NB4 (cell line): Measurements from ENCODE around the gene GAGE10.

ENCODE experiments used
- DNase-seq: peaks from one replicate; pipeline ENCODE4 v3.0.0; 2010; ENCODE audit warnings: low read depth
- H3K4me3 ChIP-seq: one replicate; pipeline ENCODE4 v1.5.1; 2011; ENCODE audit warnings: mild to moderate bottlenecking, low read depth, low read length, moderate library complexity
- MYC ChIP-seq: IDR thresholded peaks from 2 replicates; pipeline ENCODE4 v1.6.1; 2011; ENCODE audit warnings: low read depth, low read length
- POLR2A ChIP-seq: IDR thresholded peaks from 2 replicates; pipeline ENCODE4 v1.6.1; 2011; ENCODE audit warnings: mild to moderate bottlenecking; ENCODE audit not compliant: insufficient read length; ENCODE audit errors: extremely low read depth
- TF ChIP-seq, protein P1 (sequence below): IDR thresholded peaks from 2 replicates; pipeline ENCODE4 v1.6.1; 2011; ENCODE audit warnings: low read depth, low read length
- TF ChIP-seq, protein P2 (sequence below): IDR thresholded peaks from one replicate; pipeline ENCODE4 v1.5.1; 2012; ENCODE audit warnings: low read depth, low read length

GAGE10 gene, protein sequence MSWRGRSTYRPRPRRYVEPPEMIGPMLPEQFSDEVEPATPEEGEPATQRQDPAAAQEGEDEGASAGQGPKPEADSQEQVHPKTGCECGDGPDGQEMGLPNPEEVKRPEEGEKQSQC

DNA sequence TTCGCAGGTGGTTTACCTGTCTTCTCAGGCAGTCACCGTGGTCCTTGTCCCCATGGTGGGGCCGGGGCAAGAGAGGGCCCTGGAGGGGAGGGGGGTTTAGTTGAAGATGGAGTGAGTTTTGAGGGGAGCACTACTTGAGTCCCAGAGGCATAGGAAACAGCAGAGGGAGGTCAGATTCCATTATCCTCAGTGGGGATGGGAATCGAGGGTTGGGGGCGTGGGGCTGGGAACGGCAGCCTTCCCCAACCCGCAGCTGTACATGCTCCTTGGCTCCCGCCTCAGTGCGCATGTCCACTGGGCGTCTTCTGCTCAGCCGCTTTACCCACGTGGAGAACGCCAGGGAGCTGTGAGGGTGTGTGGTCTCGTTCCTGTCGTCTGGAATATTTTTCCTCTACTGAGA lies at the start of gene GAGE10:
Gene GAGE10, plus strand, starts transcription at position 301 of the 400 bp plus-strand sequence. CDS start 1,214 bp downstream, outside the sequence.
- no peak for DNase-seq
- no peak for TF ChIP-seq POLR2A
- TF ChIP-seq, protein P1, sequence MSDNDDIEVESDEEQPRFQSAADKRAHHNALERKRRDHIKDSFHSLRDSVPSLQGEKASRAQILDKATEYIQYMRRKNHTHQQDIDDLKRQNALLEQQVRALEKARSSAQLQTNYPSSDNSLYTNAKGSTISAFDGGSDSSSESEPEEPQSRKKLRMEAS, result no peak
- no peak for TF ChIP-seq MYC
- TF ChIP-seq, protein P2, sequence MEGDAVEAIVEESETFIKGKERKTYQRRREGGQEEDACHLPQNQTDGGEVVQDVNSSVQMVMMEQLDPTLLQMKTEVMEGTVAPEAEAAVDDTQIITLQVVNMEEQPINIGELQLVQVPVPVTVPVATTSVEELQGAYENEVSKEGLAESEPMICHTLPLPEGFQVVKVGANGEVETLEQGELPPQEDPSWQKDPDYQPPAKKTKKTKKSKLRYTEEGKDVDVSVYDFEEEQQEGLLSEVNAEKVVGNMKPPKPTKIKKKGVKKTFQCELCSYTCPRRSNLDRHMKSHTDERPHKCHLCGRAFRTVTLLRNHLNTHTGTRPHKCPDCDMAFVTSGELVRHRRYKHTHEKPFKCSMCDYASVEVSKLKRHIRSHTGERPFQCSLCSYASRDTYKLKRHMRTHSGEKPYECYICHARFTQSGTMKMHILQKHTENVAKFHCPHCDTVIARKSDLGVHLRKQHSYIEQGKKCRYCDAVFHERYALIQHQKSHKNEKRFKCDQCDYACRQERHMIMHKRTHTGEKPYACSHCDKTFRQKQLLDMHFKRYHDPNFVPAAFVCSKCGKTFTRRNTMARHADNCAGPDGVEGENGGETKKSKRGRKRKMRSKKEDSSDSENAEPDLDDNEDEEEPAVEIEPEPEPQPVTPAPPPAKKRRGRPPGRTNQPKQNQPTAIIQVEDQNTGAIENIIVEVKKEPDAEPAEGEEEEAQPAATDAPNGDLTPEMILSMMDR, result no peak
- H3K4me3 ChIP-seq, result no peak within 1 kb of the TSS

DNA sequence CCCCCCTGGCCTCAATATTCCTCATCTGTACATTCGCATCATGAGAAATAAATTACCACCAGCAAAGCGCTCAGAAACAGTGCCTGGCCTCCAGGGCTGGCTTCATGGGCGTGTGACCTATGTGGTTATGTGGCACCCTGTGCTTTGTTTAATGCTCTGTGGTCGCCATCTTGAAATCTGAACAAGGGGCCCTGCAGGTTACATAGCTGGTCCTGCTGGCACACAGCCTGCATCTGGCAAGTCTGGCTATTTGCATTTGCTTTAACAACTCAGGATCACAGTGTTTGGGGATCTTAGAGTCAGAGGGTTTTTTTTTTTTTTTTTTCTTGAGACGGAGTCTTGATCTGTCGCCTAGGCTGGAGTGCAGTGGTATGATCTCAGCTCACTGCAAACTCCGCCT lies 48.8 kb upstream of the GAGE10 start:
- no peak overlapping the region for H3K4me3 ChIP-seq
- DNase-seq, result no peak
- TF ChIP-seq, protein P1, result no peak
- no peak for TF ChIP-seq POLR2A

DNA sequence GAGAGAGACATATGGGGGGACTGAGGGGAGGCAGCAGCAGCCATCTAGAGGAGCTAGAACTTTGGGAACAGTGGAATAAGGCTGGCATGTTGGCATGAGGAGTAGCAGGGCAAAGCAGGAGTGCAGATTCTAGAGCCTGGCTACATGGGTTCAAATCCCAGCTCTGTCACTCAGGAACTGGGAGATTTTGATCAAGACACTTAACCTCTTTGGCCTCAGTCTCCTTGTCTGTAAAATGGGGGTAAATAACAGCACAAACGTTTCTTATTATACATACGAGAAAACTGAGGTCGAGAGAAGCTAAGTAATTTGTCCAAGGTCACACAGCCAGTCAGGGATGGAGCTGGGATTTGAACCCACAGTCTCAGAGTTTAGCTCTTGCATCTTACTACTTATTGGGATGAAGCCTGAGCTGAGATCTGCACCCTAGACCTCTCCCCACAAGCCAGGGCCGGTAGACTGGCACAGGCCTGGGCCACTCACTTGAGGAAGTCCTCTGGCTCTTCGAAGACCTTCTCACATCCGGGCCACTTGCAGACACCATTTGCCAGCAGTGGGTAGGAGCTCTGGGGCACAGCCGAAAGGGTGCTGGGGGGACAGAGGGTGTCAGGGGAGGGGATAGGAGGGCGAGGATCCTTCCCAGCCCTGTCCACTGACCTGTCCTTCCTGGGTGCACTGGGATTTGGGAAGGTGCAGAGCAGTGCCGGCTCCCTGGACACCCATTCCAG lies 47.0 kb upstream of the GAGE10 start:
- no peak overlapping the region for H3K4me3 ChIP-seq
- TF ChIP-seq, protein P1, result no peak
- TF ChIP-seq POLR2A (no peak), MYC (no peak)
- TF ChIP-seq, protein P2, result no peak
- no peak for DNase-seq

DNA sequence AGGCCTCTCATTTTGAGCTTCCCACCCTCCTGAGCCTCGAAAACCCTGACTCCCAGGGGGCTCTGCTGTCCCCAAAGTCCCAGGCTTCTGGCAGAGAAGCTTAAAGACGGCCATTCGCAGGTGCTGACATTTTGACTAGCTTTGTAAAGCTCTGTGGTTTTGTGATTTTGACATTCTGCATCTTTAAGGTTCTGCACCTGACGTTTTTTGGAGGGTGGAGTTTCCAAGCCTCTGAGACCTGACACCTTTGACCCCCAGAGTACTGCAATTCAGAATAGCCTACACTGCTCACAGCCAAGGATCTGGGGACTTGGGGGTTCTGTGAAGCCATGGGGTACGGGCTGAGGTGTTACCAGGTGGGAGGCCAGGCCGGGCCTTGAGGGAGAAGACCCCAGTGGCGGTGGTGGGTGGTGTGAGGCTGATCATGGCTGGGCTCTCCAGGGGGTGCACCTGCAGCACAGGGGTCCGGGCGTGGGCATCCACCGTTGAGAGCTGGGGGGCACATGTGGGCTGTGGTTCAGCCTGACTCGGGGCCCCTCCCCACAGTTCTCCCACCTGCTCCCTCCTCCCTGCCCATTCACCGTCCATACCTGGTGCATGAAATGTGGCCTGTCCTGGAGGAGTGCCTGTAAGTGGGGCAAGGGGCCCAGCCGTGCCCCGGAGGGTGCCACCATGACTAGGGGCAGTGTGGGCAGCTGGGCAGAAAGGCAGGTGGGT lies 46.2 kb upstream of the GAGE10 start:
- TF ChIP-seq POLR2A (no peak), MYC (no peak)
- TF ChIP-seq, protein P1, result no peak
- TF ChIP-seq, protein P2, result no peak
- H3K4me3 ChIP-seq, result no peak overlapping the region
- no peak for DNase-seq

DNA sequence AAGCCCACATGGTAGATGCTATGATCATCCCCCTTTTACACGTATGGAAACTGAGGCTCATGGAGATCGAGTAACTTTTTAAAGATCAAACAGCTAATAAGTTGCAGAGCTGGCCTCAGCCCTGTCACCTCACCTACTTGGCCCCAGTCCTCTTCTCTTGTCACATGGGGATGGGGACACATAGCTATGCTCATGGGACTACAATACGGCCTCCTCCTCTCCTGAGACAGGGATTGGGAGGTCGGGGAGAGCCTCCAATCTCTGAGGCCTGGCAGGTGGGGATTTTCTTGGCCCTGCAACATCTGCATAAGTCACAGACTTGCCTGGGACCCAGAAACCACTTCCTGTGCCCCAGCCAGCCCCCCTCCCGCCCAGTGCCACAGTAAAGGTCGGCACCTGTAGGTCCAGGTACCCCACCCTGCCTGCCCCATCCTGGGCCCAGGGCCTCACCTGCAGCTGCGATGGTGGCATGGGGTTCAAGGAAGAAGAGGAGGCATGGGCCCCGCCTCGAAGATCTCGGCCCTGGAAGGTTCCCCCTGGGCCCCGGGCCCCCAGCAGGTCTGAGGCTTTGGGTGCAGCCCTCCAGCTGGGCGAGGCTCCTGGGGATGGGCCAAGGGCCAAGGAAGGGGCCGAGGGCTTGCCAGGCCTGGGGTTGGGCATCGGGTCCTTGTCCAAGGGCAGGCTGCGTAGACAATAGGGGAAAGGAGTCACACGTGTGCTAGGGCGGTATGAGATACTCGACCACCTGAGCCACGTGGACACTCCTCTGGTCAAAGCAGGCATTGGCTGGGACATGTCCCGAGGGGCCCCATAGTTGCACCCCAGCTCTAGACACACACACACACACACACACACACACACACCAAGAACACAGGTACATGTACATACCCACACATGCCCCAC lies 45.3 kb upstream of the GAGE10 start:
- no peak for DNase-seq
- TF ChIP-seq MYC (no peak), POLR2A (no peak)
- H3K4me3 ChIP-seq, result no peak overlapping the region

DNA sequence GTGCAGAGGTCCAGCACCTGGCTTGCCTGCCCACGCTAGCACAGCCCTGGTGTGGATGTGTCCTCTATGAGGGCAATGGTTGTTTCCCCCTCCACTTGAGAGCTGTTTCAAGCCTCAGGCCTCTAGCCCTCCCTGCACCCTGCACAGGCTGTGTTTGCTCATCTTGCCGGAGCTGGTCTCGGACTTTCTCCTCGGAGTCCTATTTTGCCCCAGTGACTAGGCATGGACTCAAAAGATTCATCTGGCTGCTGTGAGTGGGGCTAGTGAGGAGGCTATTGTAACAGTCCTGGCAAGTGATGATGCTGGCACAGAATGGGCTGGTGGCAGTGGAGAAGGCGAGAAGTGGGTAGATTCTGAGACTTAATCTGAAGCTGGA lies 44.7 kb upstream of the GAGE10 start:
- TF ChIP-seq, protein P1, result no peak
- TF ChIP-seq, protein P2, result no peak
- TF ChIP-seq MYC (no peak), POLR2A (no peak)
- no peak for DNase-seq
- H3K4me3 ChIP-seq, result no peak overlapping the region
